Activated CD8-positive, alpha-beta memory T cell treated with anti-CD3 and anti-CD28 coated beads, Interleukin-2, amount 10 ng/mL, durations not matched to agents 7 days and 5 days (primary cell): ENCODE data around the gene NPAP1. TPM values are rescaled to one million over a fixed set of nuclear protein-coding genes. Genes with fewer than 3 reads are reported as not detected.
"Not testable (repeated sequence)": the region's sequence is repeated elsewhere in the genome, so short reads cannot be mapped to it uniquely, and the experiment has no call there.

ENCODE experiments used
- ATAC-seq: fragments of 150-1000 bp; cut with Tn5 transposase; one replicate; pipeline ENCODE4 v1.10.0; 2021; ENCODE audit warnings: moderate library complexity
- CTCF ChIA-PET: fragments of 350-600 bp; sonication (Branson Sonifier 250); formaldehyde crosslinking; loops from one replicate; lab custom pipeline; 2021; ENCODE audit warnings: antibody characterized with exemption; lab: Charles Lee
- DNase-seq: peaks from one replicate; pipeline ENCODE4 v3.0.0-alpha.2; 2020
- H3K27ac Mint-ChIP-seq: one replicate; pipeline ENCODE4 v1.8.0; 2021; ENCODE audit warnings: mild to moderate bottlenecking, mixed read lengths
- H3K27me3 Mint-ChIP-seq: one replicate; pipeline ENCODE4 v1.8.0; 2021; ENCODE audit warnings: mixed read lengths
- H3K36me3 Mint-ChIP-seq: one replicate; pipeline ENCODE4 v1.8.0; 2021; ENCODE audit warnings: mild to moderate bottlenecking, mixed read lengths
- H3K4me1 Mint-ChIP-seq: one replicate; pipeline ENCODE4 v1.8.0; 2021; ENCODE audit warnings: mixed read lengths
- H3K4me3 Mint-ChIP-seq: one replicate; pipeline ENCODE4 v1.8.0; 2021; ENCODE audit warnings: mild to moderate bottlenecking, moderate library complexity, mixed read lengths
- H3K9me3 Mint-ChIP-seq: one replicate; pipeline ENCODE4 v1.8.0; 2022; ENCODE audit warnings: low read depth, mixed read lengths
- total RNA-seq, 2 experiments: library from RNA; stranded (reverse); gene quantifications; one replicate each; pipeline ENCODE4 v1.2.3, GENCODE V29; 2021

The NPAP1 gene
- total RNA-seq = not detected

GRCh38 chr15:24675332-24676144, at the start of gene NPAP1:
NPAP1 (plus strand) TSS chr15:24675775; CDS start chr15:24675868, 93 bp downstream.
- H3K27me3 Mint-ChIP-seq = no peaks in the 10 kb centered on the region
- no peak within 1 kb of the TSS for H3K4me3 Mint-ChIP-seq
- ATAC-seq = no peak
- peaks cover 27% of the 10 kb centered on the region for H3K9me3 Mint-ChIP-seq
- CTCF ChIA-PET = no interaction called here
- no peaks in the 10 kb centered on the region for H3K4me1 Mint-ChIP-seq
- DNase-seq = no peak
- H3K36me3 Mint-ChIP-seq = no peaks in the 10 kb centered on the region
- no peak within 1 kb of the TSS for H3K27ac Mint-ChIP-seq

GRCh38 chr15:24627443-24627842, 48.1 kb upstream of the NPAP1 start:
- ATAC-seq = no peak
- CTCF ChIA-PET = no interaction called here
- Mint-ChIP-seq H3K9me3 (peaks cover 26% of the 10 kb centered on the region), H3K36me3 (no peaks in the 10 kb centered on the region), H3K4me1 (no peaks in the 10 kb centered on the region), H3K27me3 (no peaks in the 10 kb centered on the region), H3K27ac (no peak overlapping the region), H3K4me3 (no peak overlapping the region)
- no peak for DNase-seq

GRCh38 chr15:24633082-24633481, 42.5 kb upstream of the NPAP1 start:
- H3K27ac Mint-ChIP-seq = no peak overlapping the region
- no peaks in the 10 kb centered on the region for H3K4me1 Mint-ChIP-seq
- no peak overlapping the region for H3K4me3 Mint-ChIP-seq
- H3K9me3 Mint-ChIP-seq = peaks cover 23% of the 10 kb centered on the region
- CTCF ChIA-PET = no interaction called here
- H3K27me3 Mint-ChIP-seq = no peaks in the 10 kb centered on the region
- ATAC-seq = no peak
- no peaks in the 10 kb centered on the region for H3K36me3 Mint-ChIP-seq
- DNase-seq = no peak

GRCh38 chr15:24639412-24639811, 36.2 kb upstream of the NPAP1 start:
- H3K9me3 Mint-ChIP-seq = peaks cover 18% of the 10 kb centered on the region
- CTCF ChIA-PET, H3K27me3 Mint-ChIP-seq, H3K4me3 Mint-ChIP-seq, H3K36me3 Mint-ChIP-seq, H3K27ac Mint-ChIP-seq, DNase-seq, ATAC-seq, H3K4me1 Mint-ChIP-seq: not testable (repeated sequence)

GRCh38 chr15:24645627-24646026, 29.9 kb upstream of the NPAP1 start:
- Mint-ChIP-seq H3K27me3 (no peaks in the 10 kb centered on the region), H3K4me1 (no peaks in the 10 kb centered on the region), H3K27ac (no peak overlapping the region), H3K4me3 (no peak overlapping the region), H3K36me3 (no peaks in the 10 kb centered on the region), H3K9me3 (peaks cover 21% of the 10 kb centered on the region)
- CTCF ChIA-PET = no interaction called here
- ATAC-seq = no peak
- no peak for DNase-seq

- Mint-ChIP-seq H3K27ac (no peak overlapping the region), H3K27me3 (no peaks in the 10 kb centered on the region), H3K9me3 (peaks cover 10% of the 10 kb centered on the region), H3K4me3 (no peak overlapping the region), H3K36me3 (no peaks in the 10 kb centered on the region), H3K4me1 (no peaks in the 10 kb centered on the region)
- no peak for ATAC-seq
- CTCF ChIA-PET = no interaction called here
- DNase-seq = no peak
Measured at GRCh38 chr15:24659622-24660021, 16.0 kb upstream of the NPAP1 start.

- CTCF ChIA-PET = no interaction called here
- Mint-ChIP-seq H3K27me3 (no peaks in the 10 kb centered on the region), H3K36me3 (no peaks in the 10 kb centered on the region), H3K9me3 (peaks cover 10% of the 10 kb centered on the region), H3K4me3 (no peak overlapping the region), H3K4me1 (no peaks in the 10 kb centered on the region), H3K27ac (no peak overlapping the region)
- no peak for ATAC-seq
- no peak for DNase-seq
Measured at GRCh38 chr15:24662991-24663390, 12.6 kb upstream of the NPAP1 start.

GRCh38 chr15:24676431-24676830, 856 bp downstream of the NPAP1 start:
- no peak overlapping the region for H3K27ac Mint-ChIP-seq
- ATAC-seq = no peak
- no peak for DNase-seq

GRCh38 chr15:24678485-24678884, 2.9 kb downstream of the NPAP1 start:
- Mint-ChIP-seq H3K27ac (no peak overlapping the region), H3K27me3 (no peaks in the 10 kb centered on the region), H3K4me3 (no peak overlapping the region), H3K36me3 (no peaks in the 10 kb centered on the region), H3K9me3 (peaks cover 24% of the 10 kb centered on the region), H3K4me1 (no peaks in the 10 kb centered on the region)
- CTCF ChIA-PET = no interaction called here
- DNase-seq = no peak
- no peak for ATAC-seq

More at GRCh38 chr15:24676431-24676830, 856 bp downstream of the NPAP1 start:
- Mint-ChIP-seq H3K9me3 (peaks cover 30% of the 10 kb centered on the region), H3K27me3 (no peaks in the 10 kb centered on the region), H3K4me3 (no peak overlapping the region), H3K36me3 (no peaks in the 10 kb centered on the region), H3K4me1 (no peaks in the 10 kb centered on the region)
- CTCF ChIA-PET = no interaction called here

GRCh38 chr15:24682002-24682401, 6.4 kb downstream of the NPAP1 start:
- DNase-seq (no peak), ATAC-seq (no peak)
- H3K27me3 Mint-ChIP-seq = no peaks in the 10 kb centered on the region
- CTCF ChIA-PET = no interaction called here
- H3K9me3 Mint-ChIP-seq = peaks cover 28% of the 10 kb centered on the region
- H3K4me1 Mint-ChIP-seq = no peaks in the 10 kb centered on the region
- no peak overlapping the region for H3K27ac Mint-ChIP-seq
- H3K4me3 Mint-ChIP-seq = no peak overlapping the region
- no peaks in the 10 kb centered on the region for H3K36me3 Mint-ChIP-seq

- H3K36me3 Mint-ChIP-seq, DNase-seq, H3K27ac Mint-ChIP-seq, H3K4me1 Mint-ChIP-seq, H3K27me3 Mint-ChIP-seq, ATAC-seq, CTCF ChIA-PET, H3K4me3 Mint-ChIP-seq: not testable (repeated sequence)
- peaks cover 23% of the 10 kb centered on the region for H3K9me3 Mint-ChIP-seq
Measured at GRCh38 chr15:24682905-24683304, 7.3 kb downstream of the NPAP1 start.

GRCh38 chr15:24683736-24684135, 8.2 kb downstream of the NPAP1 start:
- H3K4me3 Mint-ChIP-seq = no peak overlapping the region
- peaks cover 20% of the 10 kb centered on the region for H3K9me3 Mint-ChIP-seq
- H3K27me3 Mint-ChIP-seq = no peaks in the 10 kb centered on the region
- no peaks in the 10 kb centered on the region for H3K4me1 Mint-ChIP-seq
- DNase-seq = no peak
- CTCF ChIA-PET = no interaction called here
- H3K27ac Mint-ChIP-seq = no peak overlapping the region
- no peaks in the 10 kb centered on the region for H3K36me3 Mint-ChIP-seq
- ATAC-seq = no peak

GRCh38 chr15:24684313-24684712, 8.7 kb downstream of the NPAP1 start:
- Mint-ChIP-seq H3K36me3 (no peaks in the 10 kb centered on the region), H3K27me3 (no peaks in the 10 kb centered on the region), H3K27ac (no peak overlapping the region), H3K4me1 (no peaks in the 10 kb centered on the region), H3K4me3 (no peak overlapping the region), H3K9me3 (peaks cover 20% of the 10 kb centered on the region)
- ATAC-seq (no peak), DNase-seq (no peak)
- CTCF ChIA-PET = no interaction called here

GRCh38 chr15:24696201-24696600, 20.6 kb downstream of the NPAP1 start:
- peaks cover 5% of the 10 kb centered on the region for H3K9me3 Mint-ChIP-seq
- no peak for ATAC-seq
- H3K27me3 Mint-ChIP-seq = no peaks in the 10 kb centered on the region
- H3K36me3 Mint-ChIP-seq = no peaks in the 10 kb centered on the region
- DNase-seq = no peak
- CTCF ChIA-PET = no interaction called here
- H3K4me3 Mint-ChIP-seq = no peak overlapping the region
- no peak overlapping the region for H3K27ac Mint-ChIP-seq
- H3K4me1 Mint-ChIP-seq = no peaks in the 10 kb centered on the region
